Astrocyte (in vitro differentiated cells and primary cell): Measurements from ENCODE around the gene USP25. TPM values are rescaled to one million over a fixed set of nuclear protein-coding genes. Genes with fewer than 3 reads are reported as not detected.

Experiments
- DNase-seq: peaks from one replicate; pipeline ENCODE4 v3.0.0-alpha.2; 2010; ENCODE audit warnings: low read depth
- FAIRE-seq: peaks from 2 replicates; lab custom pipeline; 2011; peaks lifted over from hg19 to GRCh38; lab: Jason Lieb, UNC
- H2AFZ ChIP-seq: 2 replicates; pipeline ENCODE4 v1.6.0; 2012; ENCODE audit warnings: low read depth, low read length, inconsistent platforms
- H3K27ac ChIP-seq: 2 replicates; pipeline ENCODE4 v1.5.1; 2011; ENCODE audit warnings: low read depth, low read length, inconsistent platforms
- H3K27me3 ChIP-seq: 2 replicates; pipeline ENCODE4 v1.6.0; 2011; ENCODE audit warnings: low read length, inconsistent platforms; ENCODE audit not compliant: insufficient read depth
- H3K36me3 ChIP-seq: 2 replicates; pipeline ENCODE4 v1.5.1; 2011; ENCODE audit warnings: low read length, inconsistent platforms; ENCODE audit not compliant: insufficient read depth
- H3K4me1 ChIP-seq: 2 replicates; pipeline ENCODE4 v1.5.1; 2011; ENCODE audit warnings: low read length, inconsistent platforms; ENCODE audit not compliant: insufficient read depth
- H3K4me2 ChIP-seq: 2 replicates; pipeline ENCODE4 v1.6.0; 2012; ENCODE audit warnings: low read length, inconsistent platforms
- H3K4me3 ChIP-seq: 2 replicates; pipeline ENCODE4 v1.5.1; 2011; ENCODE audit warnings: low read depth, mild to moderate bottlenecking, low read length, inconsistent platforms; ENCODE audit not compliant: insufficient read depth
- H3K79me2 ChIP-seq: 2 replicates; pipeline ENCODE4 v1.6.0; 2012; ENCODE audit warnings: mild to moderate bottlenecking, low read length, inconsistent platforms; ENCODE audit not compliant: insufficient read depth
- H3K9ac ChIP-seq: 2 replicates; pipeline ENCODE4 v1.6.0; 2012; ENCODE audit warnings: mild to moderate bottlenecking, low read length, inconsistent platforms
- H3K9me3 ChIP-seq: 2 replicates; pipeline ENCODE4 v1.5.1; 2012; ENCODE audit warnings: low read depth, mild to moderate bottlenecking, low read length, inconsistent platforms; ENCODE audit not compliant: insufficient read depth
- H4K20me1 ChIP-seq: 2 replicates; pipeline ENCODE4 v1.6.0; 2012; ENCODE audit warnings: low read length, inconsistent platforms; ENCODE audit not compliant: insufficient read depth
- H3K27ac Mint-ChIP-seq: one replicate; pipeline ENCODE4 v1.8.0; 2021; ENCODE audit warnings: mild to moderate bottlenecking, mixed read lengths; ENCODE audit not compliant: unreplicated experiment
- H3K27me3 Mint-ChIP-seq: one replicate; pipeline ENCODE4 v1.8.0; 2021; ENCODE audit warnings: low read depth, mixed read lengths; ENCODE audit not compliant: unreplicated experiment
- H3K36me3 Mint-ChIP-seq: one replicate; pipeline ENCODE4 v1.8.0; 2021; ENCODE audit warnings: low read depth, mixed read lengths; ENCODE audit not compliant: unreplicated experiment
- H3K4me1 Mint-ChIP-seq: one replicate; pipeline ENCODE4 v1.8.0; 2021; ENCODE audit warnings: low read depth, mixed read lengths; ENCODE audit not compliant: unreplicated experiment
- H3K4me3 Mint-ChIP-seq: one replicate; pipeline ENCODE4 v1.8.0; 2021; ENCODE audit warnings: mild to moderate bottlenecking, moderate library complexity, mixed read lengths; ENCODE audit not compliant: unreplicated experiment
- H3K9me3 Mint-ChIP-seq: one replicate; pipeline ENCODE4 v1.8.0; 2021; ENCODE audit warnings: mild to moderate bottlenecking, mixed read lengths; ENCODE audit not compliant: unreplicated experiment
- CTCF ChIP-seq: IDR thresholded peaks from 2 replicates; pipeline ENCODE4 v1.5.1; 2011; ENCODE audit warnings: low read depth, mild to moderate bottlenecking, inconsistent platforms, low read length, moderate library complexity; ENCODE audit not compliant: insufficient read depth
- EZH2 ChIP-seq: IDR thresholded peaks from 2 replicates; pipeline ENCODE4 v1.6.1; 2012; ENCODE audit warnings: mild to moderate bottlenecking, low read length, inconsistent platforms; ENCODE audit not compliant: insufficient read depth
- total RNA-seq: library from RNA; stranded (reverse); gene quantifications from 2 replicates; pipeline ENCODE4 v1.2.1, GENCODE V29; 2021

The USP25 gene
- total RNA-seq, 1 donor from 2014 or later, result 49.5 TPM

GRCh38 chr21:15804247-15805005 is 74.6 kb downstream of the USP25 start:
- no peak overlapping the region for H3K4me3 Mint-ChIP-seq
- Histone ChIP-seq H3K4me3 (no peak overlapping the region), H4K20me1 (peaks cover 3% of the 10 kb centered on the region), H3K27ac (no peak overlapping the region), H3K9me3 (no peaks in the 10 kb centered on the region), H2AFZ (no peak overlapping the region), H3K9ac (no peak overlapping the region), H3K36me3 (no peaks in the 10 kb centered on the region), H3K4me1 (no peaks in the 10 kb centered on the region), H3K79me2 (no peaks in the 10 kb centered on the region), H3K27me3 (no peaks in the 10 kb centered on the region), H3K4me2 (no peak overlapping the region)
- DNase-seq, result no peak
- peaks cover 6% of the 10 kb centered on the region for H3K36me3 Mint-ChIP-seq
- H3K27ac Mint-ChIP-seq, result no peak overlapping the region
- no peaks in the 10 kb centered on the region for H3K27me3 Mint-ChIP-seq
- H3K9me3 Mint-ChIP-seq, result no peaks in the 10 kb centered on the region
- peaks cover 7% of the 10 kb centered on the region for H3K4me1 Mint-ChIP-seq
- no peak for FAIRE-seq
- no peak for TF ChIP-seq EZH2
- TF ChIP-seq CTCF, result no peak

- no peak overlapping the region for H3K27ac Mint-ChIP-seq
- Histone ChIP-seq H3K27me3 (no peaks in the 10 kb centered on the region), H3K27ac (no peak overlapping the region), H3K79me2 (no peaks in the 10 kb centered on the region), H3K4me1 (no peaks in the 10 kb centered on the region), H4K20me1 (peaks cover 3% of the 10 kb centered on the region), H2AFZ (no peak overlapping the region), H3K9me3 (no peaks in the 10 kb centered on the region), H3K36me3 (peaks cover 4% of the 10 kb centered on the region), H3K9ac (no peak overlapping the region), H3K4me3 (no peak overlapping the region), H3K4me2 (no peak overlapping the region)
- H3K9me3 Mint-ChIP-seq, result no peaks in the 10 kb centered on the region
- TF ChIP-seq CTCF (no peak), EZH2 (no peak)
- no peak for DNase-seq
- FAIRE-seq, result no peak
- peaks cover 21% of the 10 kb centered on the region for H3K36me3 Mint-ChIP-seq
- no peaks in the 10 kb centered on the region for H3K27me3 Mint-ChIP-seq
- H3K4me1 Mint-ChIP-seq, result peaks cover 13% of the 10 kb centered on the region
- no peak overlapping the region for H3K4me3 Mint-ChIP-seq
Observed at GRCh38 chr21:15809065-15809464, 79.3 kb downstream of the USP25 start.

- Mint-ChIP-seq H3K27ac (no peak overlapping the region), H3K27me3 (no peaks in the 10 kb centered on the region), H3K36me3 (peaks cover 27% of the 10 kb centered on the region), H3K9me3 (no peaks in the 10 kb centered on the region), H3K4me3 (no peak overlapping the region), H3K4me1 (peaks cover 9% of the 10 kb centered on the region)
- H3K9me3 ChIP-seq, result no peaks in the 10 kb centered on the region
- H3K27me3 ChIP-seq, result no peaks in the 10 kb centered on the region
- no peak overlapping the region for H3K4me2 ChIP-seq
- no peaks in the 10 kb centered on the region for H4K20me1 ChIP-seq
- DNase-seq (peak; percentile 3), FAIRE-seq (no peak)
- no peak overlapping the region for H2AFZ ChIP-seq
- no peaks in the 10 kb centered on the region for H3K79me2 ChIP-seq
- TF ChIP-seq EZH2 (no peak), CTCF (no peak)
- H3K36me3 ChIP-seq, result peaks cover 4% of the 10 kb centered on the region
- no peak overlapping the region for H3K4me3 ChIP-seq
- H3K9ac ChIP-seq, result no peak overlapping the region
- H3K27ac ChIP-seq, result no peak overlapping the region
- H3K4me1 ChIP-seq, result no peaks in the 10 kb centered on the region
Observed at GRCh38 chr21:15809818-15810217, 80.0 kb downstream of the USP25 start.
